ENCODE results near the gene LHX5. TPM values are rescaled to one million over a fixed set of nuclear protein-coding genes. Genes with fewer than 3 reads are reported as not detected.

LHX5 gene
- total RNA-seq, 3 donors from 2014 or later = not detected

DNA sequence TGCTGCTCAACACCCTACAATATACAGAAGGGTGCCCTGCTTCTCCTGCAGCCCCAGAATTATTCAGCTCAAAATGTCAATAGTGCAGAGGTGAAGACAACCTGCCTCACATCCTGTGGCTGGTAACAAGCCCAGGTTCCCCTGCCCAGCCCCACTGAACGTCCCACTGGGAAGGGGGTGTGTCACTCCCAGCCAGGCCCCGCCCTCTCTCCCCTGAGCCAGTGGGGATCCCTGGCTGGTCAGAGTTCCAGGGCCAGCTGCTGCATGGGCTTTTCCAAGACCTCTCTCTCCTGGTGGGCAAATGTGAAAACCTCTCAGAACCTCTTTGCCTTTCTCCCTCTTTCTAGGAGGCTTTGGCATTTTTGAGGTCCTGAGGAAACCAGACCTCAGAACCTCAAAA is 13.7 kb upstream of the LHX5 start:
- TF ChIP-seq POLR2AphosphoS5 (IDR thresholded peaks at IDR 0.05) = no peak
- TF ChIP-seq CTCF (IDR thresholded peaks at IDR 0.05) = no peak
- TF ChIP-seq POLR2A (IDR thresholded peaks at IDR 0.05) = no peak
- peaks cover 0 to 89% of the 10 kb centered on the region in 2 donors for H3K27me3 ChIP-seq
- no peak overlapping the region for H3K27ac ChIP-seq
- intact Hi-C loops (cut with DNase I; ENCODE audit: low total_unique reads) = no loop called here
- H3K36me3 ChIP-seq = no peaks in the 10 kb centered on the region
- H3K4me1 ChIP-seq = no peaks in the 10 kb centered on the region
- no peak for DNase-seq (ENCODE audit: low spot score in 2 of 2)
- no peaks in the 10 kb centered on the region for H3K9me3 ChIP-seq
- no peak overlapping the region for H3K4me3 ChIP-seq

DNA sequence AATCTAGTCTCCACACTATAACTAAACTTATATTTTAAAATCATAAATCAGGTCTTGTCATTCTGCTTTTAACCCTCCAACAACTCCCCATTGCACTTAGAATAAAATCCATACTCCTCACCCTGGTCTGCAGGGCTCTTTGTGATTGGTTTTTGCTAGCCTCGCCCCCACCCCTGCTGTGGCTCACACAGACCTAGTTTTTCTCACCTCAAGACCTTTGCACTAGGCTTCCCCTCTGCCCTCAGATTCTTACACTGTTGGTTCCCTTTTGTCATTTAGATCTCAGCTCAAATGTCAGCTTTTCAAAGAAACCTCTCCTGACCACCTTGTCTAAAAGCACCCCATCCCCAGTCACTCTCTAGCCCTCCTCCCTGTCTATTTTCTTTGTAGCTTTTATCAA is 10.7 kb upstream of the LHX5 start:
- no peaks in the 10 kb centered on the region for H3K36me3 ChIP-seq
- intact Hi-C loops (cut with DNase I; ENCODE audit: low total_unique reads) = no loop called here
- no peak overlapping the region for H3K27ac ChIP-seq
- no peaks in the 10 kb centered on the region for H3K9me3 ChIP-seq
- no peak for DNase-seq (ENCODE audit: low spot score in 2 of 2)
- no peak overlapping the region for H3K4me3 ChIP-seq
- TF ChIP-seq POLR2A (IDR thresholded peaks at IDR 0.05) = no peak
- no peak for TF ChIP-seq CTCF (IDR thresholded peaks at IDR 0.05)
- no peaks in the 10 kb centered on the region for H3K4me1 ChIP-seq
- peaks cover 7 to 97% of the 10 kb centered on the region in 2 donors for H3K27me3 ChIP-seq

GRCh38 chr12:113480336-113480971 is 8.8 kb upstream of the LHX5 start:
- no peak overlapping the region for H3K4me3 ChIP-seq
- no peak for TF ChIP-seq POLR2A (IDR thresholded peaks at IDR 0.05)
- no peak for TF ChIP-seq CTCF (IDR thresholded peaks at IDR 0.05)
- TF ChIP-seq POLR2AphosphoS5 (IDR thresholded peaks at IDR 0.05) = no peak
- H3K4me1 ChIP-seq = no peaks in the 10 kb centered on the region
- peaks cover 7 to 97% of the 10 kb centered on the region in 2 donors for H3K27me3 ChIP-seq
- H3K9me3 ChIP-seq = no peaks in the 10 kb centered on the region
- DNase-seq (ENCODE audit: low spot score in 2 of 2) = no peak
- intact Hi-C loops (cut with DNase I; ENCODE audit: low total_unique reads) = no loop called here
- H3K36me3 ChIP-seq = no peaks in the 10 kb centered on the region
- H3K27ac ChIP-seq = no peak overlapping the region

- intact Hi-C loops (cut with DNase I; ENCODE audit: low total_unique reads) = no loop called here
Observed at GRCh38 chr12:113479590-113480335, 8.1 kb upstream of the LHX5 start.

More at GRCh38 chr12:113479590-113480335, 8.1 kb upstream of the LHX5 start:
- Histone ChIP-seq H3K36me3 (no peaks in the 10 kb centered on the region), H3K27me3 (peaks cover 7 to 97% of the 10 kb centered on the region in 2 donors), H3K4me1 (no peaks in the 10 kb centered on the region), H3K4me3 (no peak overlapping the region), H3K9me3 (no peaks in the 10 kb centered on the region), H3K27ac (no peak overlapping the region)
- TF ChIP-seq POLR2A (IDR thresholded peaks at IDR 0.05) (no peak), POLR2AphosphoS5 (IDR thresholded peaks at IDR 0.05) (no peak), CTCF (IDR thresholded peaks at IDR 0.05) (no peak)
- DNase-seq (ENCODE audit: low spot score in 2 of 2) = no peak

All from breast epithelium (tissue), 4 donors.